ENCODE measurements around the gene CHMP5.

- TF ChIP-seq, protein P1, sequence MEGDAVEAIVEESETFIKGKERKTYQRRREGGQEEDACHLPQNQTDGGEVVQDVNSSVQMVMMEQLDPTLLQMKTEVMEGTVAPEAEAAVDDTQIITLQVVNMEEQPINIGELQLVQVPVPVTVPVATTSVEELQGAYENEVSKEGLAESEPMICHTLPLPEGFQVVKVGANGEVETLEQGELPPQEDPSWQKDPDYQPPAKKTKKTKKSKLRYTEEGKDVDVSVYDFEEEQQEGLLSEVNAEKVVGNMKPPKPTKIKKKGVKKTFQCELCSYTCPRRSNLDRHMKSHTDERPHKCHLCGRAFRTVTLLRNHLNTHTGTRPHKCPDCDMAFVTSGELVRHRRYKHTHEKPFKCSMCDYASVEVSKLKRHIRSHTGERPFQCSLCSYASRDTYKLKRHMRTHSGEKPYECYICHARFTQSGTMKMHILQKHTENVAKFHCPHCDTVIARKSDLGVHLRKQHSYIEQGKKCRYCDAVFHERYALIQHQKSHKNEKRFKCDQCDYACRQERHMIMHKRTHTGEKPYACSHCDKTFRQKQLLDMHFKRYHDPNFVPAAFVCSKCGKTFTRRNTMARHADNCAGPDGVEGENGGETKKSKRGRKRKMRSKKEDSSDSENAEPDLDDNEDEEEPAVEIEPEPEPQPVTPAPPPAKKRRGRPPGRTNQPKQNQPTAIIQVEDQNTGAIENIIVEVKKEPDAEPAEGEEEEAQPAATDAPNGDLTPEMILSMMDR (IDR thresholded peaks at IDR 0.05), result no peak
- TF ChIP-seq POLR2A (IDR thresholded peaks at IDR 0.05; ENCODE audit: low read depth), result no peak
- no peak for TF ChIP-seq POLR2AphosphoS5 (IDR thresholded peaks at IDR 0.05)
Observed at GRCh38 chr9:33255471-33255870, 9.4 kb upstream of the CHMP5 start.

All from esophagus muscularis mucosa (tissue), 3 donors.